DND-41 (cell line): Measurements from ENCODE around the gene EPHA7.

Experiments
- EZH2 ChIP-seq: IDR thresholded peaks from 3 replicates; pipeline ENCODE4 v1.6.1; 2012; ENCODE audit warnings: borderline replicate concordance, low read depth, mild to moderate bottlenecking, moderate library complexity, low read length, inconsistent platforms; ENCODE audit not compliant: severe bottlenecking
- TF ChIP-seq, protein P1 (sequence below): IDR thresholded peaks from 2 replicates; pipeline ENCODE4 v1.5.1; 2012; ENCODE audit warnings: borderline replicate concordance, low read length, moderate library complexity, mild to moderate bottlenecking; ENCODE audit not compliant: poor library complexity, severe bottlenecking; ENCODE audit errors: extremely low read depth

DNA sequence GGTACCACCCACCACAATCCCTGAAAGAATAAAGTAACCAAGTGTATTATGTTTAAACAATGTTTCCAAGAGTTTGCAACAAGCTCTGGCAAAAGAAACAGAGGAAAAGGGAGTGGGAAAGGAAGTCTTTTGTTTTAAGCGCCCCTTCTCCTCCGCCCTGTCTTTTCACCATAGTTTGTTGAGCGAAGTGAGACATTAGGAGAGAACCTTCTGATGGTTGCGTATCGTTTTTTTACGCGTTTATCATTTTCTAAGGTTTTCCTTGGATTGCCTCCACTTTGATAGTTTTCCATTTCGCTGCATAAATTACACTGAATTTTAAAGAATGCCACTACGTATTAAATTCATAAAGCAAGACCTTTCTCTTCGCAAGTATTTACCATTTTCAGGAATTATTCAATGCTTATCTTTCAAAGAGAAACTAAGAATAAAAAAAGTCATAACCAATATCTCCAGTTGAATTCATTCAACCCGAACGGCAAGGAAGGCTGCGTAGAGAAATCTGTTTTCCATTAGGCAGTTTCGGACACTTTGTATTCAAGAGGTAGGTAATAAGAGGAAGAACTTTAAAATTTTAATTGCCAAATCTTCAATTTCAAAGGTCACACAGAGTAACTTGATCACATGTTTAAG, 920 bp upstream of the EPHA7 start:
- TF ChIP-seq, protein P1, sequence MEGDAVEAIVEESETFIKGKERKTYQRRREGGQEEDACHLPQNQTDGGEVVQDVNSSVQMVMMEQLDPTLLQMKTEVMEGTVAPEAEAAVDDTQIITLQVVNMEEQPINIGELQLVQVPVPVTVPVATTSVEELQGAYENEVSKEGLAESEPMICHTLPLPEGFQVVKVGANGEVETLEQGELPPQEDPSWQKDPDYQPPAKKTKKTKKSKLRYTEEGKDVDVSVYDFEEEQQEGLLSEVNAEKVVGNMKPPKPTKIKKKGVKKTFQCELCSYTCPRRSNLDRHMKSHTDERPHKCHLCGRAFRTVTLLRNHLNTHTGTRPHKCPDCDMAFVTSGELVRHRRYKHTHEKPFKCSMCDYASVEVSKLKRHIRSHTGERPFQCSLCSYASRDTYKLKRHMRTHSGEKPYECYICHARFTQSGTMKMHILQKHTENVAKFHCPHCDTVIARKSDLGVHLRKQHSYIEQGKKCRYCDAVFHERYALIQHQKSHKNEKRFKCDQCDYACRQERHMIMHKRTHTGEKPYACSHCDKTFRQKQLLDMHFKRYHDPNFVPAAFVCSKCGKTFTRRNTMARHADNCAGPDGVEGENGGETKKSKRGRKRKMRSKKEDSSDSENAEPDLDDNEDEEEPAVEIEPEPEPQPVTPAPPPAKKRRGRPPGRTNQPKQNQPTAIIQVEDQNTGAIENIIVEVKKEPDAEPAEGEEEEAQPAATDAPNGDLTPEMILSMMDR, result no peak
- TF ChIP-seq EZH2, result no peak
